ENCODE results near the gene RWDD2A. TPM values are rescaled to one million over a fixed set of nuclear protein-coding genes. Genes with fewer than 3 reads are reported as not detected.

Gene RWDD2A
- total RNA-seq, 3 donors from 2014 or later, result 1.9 to 3.4 (median 2.5) TPM

- Histone ChIP-seq H3K9me3 (no peaks in the 10 kb centered on the region), H3K36me3 (ENCODE audit: low read depth) (no peaks in the 10 kb centered on the region)
- TF ChIP-seq, protein P1, sequence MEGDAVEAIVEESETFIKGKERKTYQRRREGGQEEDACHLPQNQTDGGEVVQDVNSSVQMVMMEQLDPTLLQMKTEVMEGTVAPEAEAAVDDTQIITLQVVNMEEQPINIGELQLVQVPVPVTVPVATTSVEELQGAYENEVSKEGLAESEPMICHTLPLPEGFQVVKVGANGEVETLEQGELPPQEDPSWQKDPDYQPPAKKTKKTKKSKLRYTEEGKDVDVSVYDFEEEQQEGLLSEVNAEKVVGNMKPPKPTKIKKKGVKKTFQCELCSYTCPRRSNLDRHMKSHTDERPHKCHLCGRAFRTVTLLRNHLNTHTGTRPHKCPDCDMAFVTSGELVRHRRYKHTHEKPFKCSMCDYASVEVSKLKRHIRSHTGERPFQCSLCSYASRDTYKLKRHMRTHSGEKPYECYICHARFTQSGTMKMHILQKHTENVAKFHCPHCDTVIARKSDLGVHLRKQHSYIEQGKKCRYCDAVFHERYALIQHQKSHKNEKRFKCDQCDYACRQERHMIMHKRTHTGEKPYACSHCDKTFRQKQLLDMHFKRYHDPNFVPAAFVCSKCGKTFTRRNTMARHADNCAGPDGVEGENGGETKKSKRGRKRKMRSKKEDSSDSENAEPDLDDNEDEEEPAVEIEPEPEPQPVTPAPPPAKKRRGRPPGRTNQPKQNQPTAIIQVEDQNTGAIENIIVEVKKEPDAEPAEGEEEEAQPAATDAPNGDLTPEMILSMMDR (IDR thresholded peaks at IDR 0.05), result no peak
Measured at GRCh38 chr6:83176246-83176645, 16.9 kb upstream of the RWDD2A start.

GRCh38 chr6:83180426-83180950, 12.7 kb upstream of the RWDD2A start:
- ATAC-seq, result no peak
- intact Hi-C loops (cut with DNase I, micrococcal nuclease), result no loop called here
- H3K4me1 ChIP-seq (ENCODE audit: low read depth), result no peaks in the 10 kb centered on the region
- H3K9me3 ChIP-seq, result no peaks in the 10 kb centered on the region
- TF ChIP-seq, protein P1 (IDR thresholded peaks at IDR 0.05), result no peak
- H3K4me3 ChIP-seq, result no peak overlapping the region
- no peaks in the 10 kb centered on the region for H3K36me3 ChIP-seq (ENCODE audit: low read depth)
- no peak for DNase-seq

More at GRCh38 chr6:83176246-83176645, 16.9 kb upstream of the RWDD2A start:
- intact Hi-C loops (cut with DNase I, micrococcal nuclease), result no loop called here
- no peak for ATAC-seq
- DNase-seq, result no peak
- no peak overlapping the region for H3K4me3 ChIP-seq
- no peaks in the 10 kb centered on the region for H3K4me1 ChIP-seq (ENCODE audit: low read depth)

DNA sequence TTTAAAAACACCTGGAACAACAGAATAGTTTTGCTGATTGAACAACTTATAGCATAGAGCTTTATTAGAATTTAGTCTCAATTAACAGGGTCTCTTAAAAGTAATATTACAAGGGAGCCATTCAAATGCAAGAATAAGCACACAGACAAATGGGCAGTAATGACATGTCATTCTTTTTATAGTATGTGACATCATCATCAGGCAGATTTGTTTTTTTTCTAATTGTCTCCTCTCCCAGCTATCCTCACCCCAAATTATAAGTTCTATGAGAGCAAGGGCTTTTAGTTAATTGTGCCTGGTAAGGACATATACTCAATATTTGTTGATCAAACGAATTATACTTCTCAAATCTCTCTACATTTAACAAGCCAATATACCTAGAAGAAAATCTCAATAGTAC, 11.0 kb upstream of the RWDD2A start:
- Histone ChIP-seq H3K4me3 (no peak overlapping the region), H3K9me3 (no peaks in the 10 kb centered on the region), H3K36me3 (ENCODE audit: low read depth) (no peaks in the 10 kb centered on the region), H3K4me1 (ENCODE audit: low read depth) (no peaks in the 10 kb centered on the region)
- ATAC-seq (no peak), DNase-seq (no peak)
- intact Hi-C loops (cut with DNase I, micrococcal nuclease), result no loop called here
- TF ChIP-seq, protein P1 (IDR thresholded peaks at IDR 0.05), result no peak

GRCh38 chr6:83183082-83183828, 9.9 kb upstream of the RWDD2A start:
- Histone ChIP-seq H3K36me3 (ENCODE audit: low read depth) (no peaks in the 10 kb centered on the region), H3K4me1 (ENCODE audit: low read depth) (no peaks in the 10 kb centered on the region), H3K4me3 (no peak overlapping the region), H3K9me3 (no peaks in the 10 kb centered on the region)
- ATAC-seq (no peak), DNase-seq (no peak)
- intact Hi-C loops (cut with DNase I, micrococcal nuclease), result no loop called here
- TF ChIP-seq, protein P1 (IDR thresholded peaks at IDR 0.05), result no peak

- no peak overlapping the region for H3K4me3 ChIP-seq
- TF ChIP-seq, protein P1 (IDR thresholded peaks at IDR 0.05), result no peak
- H3K36me3 ChIP-seq (ENCODE audit: low read depth), result no peaks in the 10 kb centered on the region
- ATAC-seq (no peak), DNase-seq (no peak)
- no peaks in the 10 kb centered on the region for H3K4me1 ChIP-seq (ENCODE audit: low read depth)
- intact Hi-C loops (cut with DNase I, micrococcal nuclease), result no loop called here
- no peaks in the 10 kb centered on the region for H3K9me3 ChIP-seq
Measured at GRCh38 chr6:83185096-83185495, 8.1 kb upstream of the RWDD2A start.

Data from mucosa of descending colon (tissue), 3 donors.